Neutrophil (primary cell): ENCODE results near the gene TERT.

ENCODE experiments used
- H3K27ac ChIP-seq: fragments of 200-600 bp; sonication (generic); 2 replicates; pipeline ENCODE4 v1.5.1; 2016; ENCODE audit warnings: mild to moderate bottlenecking, moderate library complexity
- H3K27me3 ChIP-seq: fragments of 200-600 bp; sonication (generic); 2 replicates; pipeline ENCODE4 v1.6.0; 2016; ENCODE audit warnings: mild to moderate bottlenecking
- H3K36me3 ChIP-seq: fragments of 200-600 bp; sonication (generic); 2 replicates; pipeline ENCODE4 v1.5.1; 2017
- H3K4me1 ChIP-seq, 2 experiments: fragments of 200-600 bp in 1 of 2; sonication (generic) in 1 of 2; 1 replicate in 1 of 2; 2 replicates in 1 of 2; pipeline versions ENCODE4 v1.5.1 to v1.6.1; 2013 to 2016; ENCODE audit warnings: low read depth in 1 of 2, low read length in 1 of 2, mild to moderate bottlenecking in 1 of 2, moderate library complexity in 1 of 2; ENCODE audit not compliant: control insufficient read depth in 1 of 2, insufficient read depth in 1 of 2
- H3K4me3 ChIP-seq, 2 experiments: fragments of 200-600 bp in 1 of 2; sonication (generic) in 1 of 2; 1 replicate in 1 of 2; 2 replicates in 1 of 2; pipeline ENCODE4 v1.5.1; 2013 to 2016; ENCODE audit warnings: low read depth in 1 of 2, low read length in 1 of 2, mild to moderate bottlenecking in 1 of 2, moderate library complexity in 1 of 2
- H3K9me3 ChIP-seq: fragments of 200-600 bp; sonication (generic); 2 replicates; pipeline ENCODE4 v1.5.1; 2016
- TF ChIP-seq, protein P1 (sequence below): fragments of 200-600 bp; sonication (generic); IDR thresholded peaks from 2 replicates; pipeline ENCODE4 v1.5.1; 2016; ENCODE audit warnings: antibody characterized with exemption

The TERT gene

DNA sequence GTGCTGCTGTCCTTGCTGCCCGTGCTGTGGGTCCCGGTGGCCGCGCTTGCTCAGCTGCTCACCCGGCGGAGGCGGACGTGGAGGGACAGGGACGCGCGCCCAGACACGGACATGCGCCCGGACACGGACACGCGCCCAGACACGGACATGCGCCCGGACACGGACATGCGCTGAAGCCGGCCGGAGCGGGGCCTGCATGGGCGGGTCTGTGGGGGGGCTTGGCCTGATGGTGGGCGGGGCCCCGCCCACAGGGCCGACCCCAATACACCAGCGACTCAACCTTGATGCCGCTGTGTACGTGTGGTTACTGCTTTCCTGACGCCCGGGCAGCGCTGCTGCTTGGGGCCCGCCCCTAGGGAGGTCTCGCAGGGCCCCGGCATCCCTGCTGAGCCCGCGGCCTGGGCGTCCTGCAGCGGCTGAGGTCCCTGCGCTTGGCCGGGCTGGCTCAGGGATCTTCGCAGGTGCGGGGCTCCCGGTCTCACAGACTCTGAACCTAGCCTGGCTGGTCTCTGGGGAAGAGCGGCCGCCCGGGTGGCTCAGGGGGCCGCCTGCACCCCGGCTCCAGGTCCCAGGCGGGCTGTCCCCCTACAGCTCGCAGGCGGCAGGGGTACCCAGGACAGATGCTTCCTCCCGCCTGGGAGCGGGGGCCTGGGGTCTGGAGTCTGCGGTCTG, 48.8 kb downstream of the TERT start:
- TF ChIP-seq, protein P1, sequence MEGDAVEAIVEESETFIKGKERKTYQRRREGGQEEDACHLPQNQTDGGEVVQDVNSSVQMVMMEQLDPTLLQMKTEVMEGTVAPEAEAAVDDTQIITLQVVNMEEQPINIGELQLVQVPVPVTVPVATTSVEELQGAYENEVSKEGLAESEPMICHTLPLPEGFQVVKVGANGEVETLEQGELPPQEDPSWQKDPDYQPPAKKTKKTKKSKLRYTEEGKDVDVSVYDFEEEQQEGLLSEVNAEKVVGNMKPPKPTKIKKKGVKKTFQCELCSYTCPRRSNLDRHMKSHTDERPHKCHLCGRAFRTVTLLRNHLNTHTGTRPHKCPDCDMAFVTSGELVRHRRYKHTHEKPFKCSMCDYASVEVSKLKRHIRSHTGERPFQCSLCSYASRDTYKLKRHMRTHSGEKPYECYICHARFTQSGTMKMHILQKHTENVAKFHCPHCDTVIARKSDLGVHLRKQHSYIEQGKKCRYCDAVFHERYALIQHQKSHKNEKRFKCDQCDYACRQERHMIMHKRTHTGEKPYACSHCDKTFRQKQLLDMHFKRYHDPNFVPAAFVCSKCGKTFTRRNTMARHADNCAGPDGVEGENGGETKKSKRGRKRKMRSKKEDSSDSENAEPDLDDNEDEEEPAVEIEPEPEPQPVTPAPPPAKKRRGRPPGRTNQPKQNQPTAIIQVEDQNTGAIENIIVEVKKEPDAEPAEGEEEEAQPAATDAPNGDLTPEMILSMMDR, result no peak
- peaks cover 43% of the 10 kb centered on the region for H3K27me3 ChIP-seq

DNA sequence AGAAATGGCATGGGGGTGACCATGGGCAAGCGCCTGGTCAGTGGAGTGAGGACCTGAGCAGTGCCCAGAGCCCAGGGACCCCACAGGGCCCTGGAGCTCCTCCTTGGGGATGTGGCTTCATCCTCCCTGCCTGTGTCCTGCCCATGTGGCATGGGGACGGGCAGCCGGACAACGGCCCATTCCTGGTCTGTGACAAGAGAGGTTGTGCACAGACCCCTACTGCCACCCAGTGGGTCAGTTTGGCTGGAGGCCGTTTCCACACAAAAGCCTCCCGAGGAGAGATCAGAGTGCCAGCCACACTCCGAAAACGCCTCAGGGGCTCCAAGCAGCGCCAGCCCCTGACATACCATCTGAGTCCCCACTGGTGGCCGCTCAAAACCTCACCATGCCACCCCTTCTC, 49.9 kb downstream of the TERT start:
- no peaks in the 10 kb centered on the region for H3K4me1 ChIP-seq
- TF ChIP-seq, protein P1, result no peak
- peaks cover 43% of the 10 kb centered on the region for H3K27me3 ChIP-seq
- H3K36me3 ChIP-seq, result no peaks in the 10 kb centered on the region
- H3K4me3 ChIP-seq, result no peak overlapping the region
- H3K9me3 ChIP-seq, result no peaks in the 10 kb centered on the region
- H3K27ac ChIP-seq, result no peak overlapping the region

More for the DNA sequence above, 48.8 kb downstream of the TERT start:
- Histone ChIP-seq H3K4me3 (no peak overlapping the region), H3K4me1 (no peaks in the 10 kb centered on the region), H3K27ac (no peak overlapping the region), H3K36me3 (no peaks in the 10 kb centered on the region), H3K9me3 (no peaks in the 10 kb centered on the region)

GRCh38 chr5:1244255-1244654, 50.6 kb downstream of the TERT start:
- Histone ChIP-seq H3K4me3 (no peak overlapping the region), H3K27me3 (peaks cover 43% of the 10 kb centered on the region), H3K36me3 (no peaks in the 10 kb centered on the region)

DNA sequence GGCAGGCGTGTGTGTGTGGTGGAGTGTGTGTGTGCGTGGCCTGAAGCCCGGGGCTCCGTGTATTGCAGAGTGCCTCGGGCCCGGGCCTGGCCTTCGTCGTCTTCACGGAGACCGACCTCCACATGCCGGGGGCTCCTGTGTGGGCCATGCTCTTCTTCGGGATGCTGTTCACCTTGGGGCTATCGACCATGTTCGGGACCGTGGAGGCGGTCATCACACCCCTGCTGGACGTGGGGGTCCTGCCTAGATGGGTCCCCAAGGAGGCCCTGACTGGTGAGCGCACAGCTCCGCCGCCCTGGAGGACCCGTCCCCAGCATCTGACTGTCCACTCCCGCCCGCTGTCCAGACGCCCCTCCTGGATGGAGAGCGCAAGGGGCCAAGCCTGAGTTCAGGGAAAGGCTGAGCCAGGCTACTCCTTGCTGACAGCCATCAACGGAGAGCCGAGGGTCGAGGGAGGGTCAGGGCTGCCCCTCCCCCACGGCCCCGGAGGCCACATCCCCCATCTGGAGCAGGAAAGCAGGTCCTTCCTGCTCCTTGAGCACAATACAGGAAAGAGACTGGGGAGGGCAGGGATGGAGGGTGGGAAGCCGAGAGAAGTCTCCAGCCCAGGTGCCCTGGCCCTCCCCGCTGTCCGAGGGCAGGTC, 51.3 kb downstream of the TERT start:
- TF ChIP-seq, protein P1, result no peak
- H3K4me1 ChIP-seq, result no peaks in the 10 kb centered on the region
- H3K36me3 ChIP-seq, result no peaks in the 10 kb centered on the region
- no peaks in the 10 kb centered on the region for H3K9me3 ChIP-seq
- H3K27me3 ChIP-seq, result peaks cover 43% of the 10 kb centered on the region
- H3K27ac ChIP-seq, result no peak overlapping the region
- H3K4me3 ChIP-seq, result no peak overlapping the region

More at GRCh38 chr5:1244255-1244654, 50.6 kb downstream of the TERT start:
- Histone ChIP-seq H3K4me1 (no peaks in the 10 kb centered on the region), H3K27ac (no peak overlapping the region), H3K9me3 (no peaks in the 10 kb centered on the region)
- TF ChIP-seq, protein P1, result no peak

- H3K4me3 ChIP-seq, result no peak overlapping the region
- no peaks in the 10 kb centered on the region for H3K36me3 ChIP-seq
- no peak overlapping the region for H3K27ac ChIP-seq
- H3K4me1 ChIP-seq, result no peaks in the 10 kb centered on the region
- TF ChIP-seq, protein P1, result no peak
- H3K9me3 ChIP-seq, result no peaks in the 10 kb centered on the region
- peaks cover 43% of the 10 kb centered on the region for H3K27me3 ChIP-seq
These were observed 52.0 kb downstream of the TERT start for GRCh38 chr5:1242733-1243486.
